ENCODE data around the gene SLC25A19. TPM values are rescaled to one million over a fixed set of nuclear protein-coding genes. Genes with fewer than 3 reads are reported as not detected.

The SLC25A19 gene
- total and polyA plus RNA-seq, 9 of the 15 experiments (the other 6 are each of a cell fraction or from before 2014, with no cell fraction given) = 33.4 to 76.6 (median 55.3) TPM

- TF ChIP-seq ZBTB40 (IDR thresholded peaks at IDR 0.05) (peak; percentile 76), ZBTB40 (CRISPR knock-in tag; IDR thresholded peaks at IDR 0.05) (no peak), CCNT2 (IDR thresholded peaks at IDR 0.05; ENCODE audit: borderline replicate concordance, extremely low read depth, insufficient read length, low read depth, low read length) (peak; percentile 87), ZNF274 (IDR thresholded peaks at IDR 0.05; ENCODE audit: borderline replicate concordance, low read depth, low read length) (no peak), ZBTB34 (CRISPR knock-in tag; IDR thresholded peaks at IDR 0.05) (no peak), TEAD4 (IDR thresholded peaks at IDR 0.05; ENCODE audit: low read length) (no peak), TEAD4 (CRISPR knock-in tag; IDR thresholded peaks at IDR 0.05; ENCODE audit: borderline replicate concordance) (no peak), CBX2 (IDR thresholded peaks at IDR 0.05; ENCODE audit: insufficient read depth, low read length, poor library complexity, severe bottlenecking) (no peak), ID3 (CRISPR knock-in tag; IDR thresholded peaks at IDR 0.05) (no peak), ID3 (tag; IDR thresholded peaks at IDR 0.05) (no peak), BRD4 (IDR thresholded peaks at IDR 0.05) (0 out of 2 replicates have a peak, but pooled peaks have one; percentile 36), THAP12 (CRISPR knock-in tag; IDR thresholded peaks at IDR 0.05) (no peak)
Observed at GRCh38 chr17:75271233-75271954, 17.8 kb downstream of the SLC25A19 start (continued).
